Fibroblast of villous mesenchyme (primary cell): ENCODE measurements around the gene COX17. TPM values are rescaled to one million over a fixed set of nuclear protein-coding genes. Genes with fewer than 3 reads are reported as not detected.

Experiments
- DNase-seq: peaks from one replicate; pipeline ENCODE4 v3.0.0-alpha.2; 2010; ENCODE audit warnings: low read depth
- H3K4me3 ChIP-seq: 2 replicates; pipeline ENCODE4 v1.5.1; 2011; ENCODE audit warnings: low read depth, mild to moderate bottlenecking, low read length
- total RNA-seq: library from RNA; depleted of rRNA; stranded (reverse); fragments of >200 nt; gene quantifications from 2 replicates; pipeline ENCODE4 v1.2.3, GENCODE V29; 2012
- TF ChIP-seq, protein P1 (sequence below): IDR thresholded peaks from 2 replicates; pipeline ENCODE4 v1.5.1; 2012; ENCODE audit warnings: low read depth, mild to moderate bottlenecking, low read length; ENCODE audit not compliant: insufficient read depth

Gene COX17
- total RNA-seq, 1 donor, result 10.8 TPM

DNA sequence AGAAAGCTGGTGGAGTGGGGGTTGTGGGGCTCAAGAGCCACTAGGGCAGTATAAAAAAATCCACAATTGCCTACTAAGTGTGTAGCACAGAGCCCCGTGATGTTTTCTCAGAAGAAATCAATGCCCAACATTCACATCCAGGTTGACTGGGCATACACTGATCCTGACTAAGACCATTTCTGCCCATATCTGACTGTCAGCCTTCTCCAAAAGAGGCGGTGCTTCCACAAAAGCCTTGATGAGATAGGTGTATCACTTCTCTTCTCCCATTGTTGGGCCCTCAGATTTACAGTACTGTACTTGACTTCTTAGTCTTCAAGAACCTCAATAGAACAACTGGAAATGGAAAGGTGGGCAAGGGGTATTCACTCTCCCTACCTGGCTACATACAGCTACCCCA lies 18.2 kb downstream of the COX17 start:
- H3K4me3 ChIP-seq, result no peak overlapping the region
- DNase-seq, result no peak
- TF ChIP-seq, protein P1, sequence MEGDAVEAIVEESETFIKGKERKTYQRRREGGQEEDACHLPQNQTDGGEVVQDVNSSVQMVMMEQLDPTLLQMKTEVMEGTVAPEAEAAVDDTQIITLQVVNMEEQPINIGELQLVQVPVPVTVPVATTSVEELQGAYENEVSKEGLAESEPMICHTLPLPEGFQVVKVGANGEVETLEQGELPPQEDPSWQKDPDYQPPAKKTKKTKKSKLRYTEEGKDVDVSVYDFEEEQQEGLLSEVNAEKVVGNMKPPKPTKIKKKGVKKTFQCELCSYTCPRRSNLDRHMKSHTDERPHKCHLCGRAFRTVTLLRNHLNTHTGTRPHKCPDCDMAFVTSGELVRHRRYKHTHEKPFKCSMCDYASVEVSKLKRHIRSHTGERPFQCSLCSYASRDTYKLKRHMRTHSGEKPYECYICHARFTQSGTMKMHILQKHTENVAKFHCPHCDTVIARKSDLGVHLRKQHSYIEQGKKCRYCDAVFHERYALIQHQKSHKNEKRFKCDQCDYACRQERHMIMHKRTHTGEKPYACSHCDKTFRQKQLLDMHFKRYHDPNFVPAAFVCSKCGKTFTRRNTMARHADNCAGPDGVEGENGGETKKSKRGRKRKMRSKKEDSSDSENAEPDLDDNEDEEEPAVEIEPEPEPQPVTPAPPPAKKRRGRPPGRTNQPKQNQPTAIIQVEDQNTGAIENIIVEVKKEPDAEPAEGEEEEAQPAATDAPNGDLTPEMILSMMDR, result no peak

DNA sequence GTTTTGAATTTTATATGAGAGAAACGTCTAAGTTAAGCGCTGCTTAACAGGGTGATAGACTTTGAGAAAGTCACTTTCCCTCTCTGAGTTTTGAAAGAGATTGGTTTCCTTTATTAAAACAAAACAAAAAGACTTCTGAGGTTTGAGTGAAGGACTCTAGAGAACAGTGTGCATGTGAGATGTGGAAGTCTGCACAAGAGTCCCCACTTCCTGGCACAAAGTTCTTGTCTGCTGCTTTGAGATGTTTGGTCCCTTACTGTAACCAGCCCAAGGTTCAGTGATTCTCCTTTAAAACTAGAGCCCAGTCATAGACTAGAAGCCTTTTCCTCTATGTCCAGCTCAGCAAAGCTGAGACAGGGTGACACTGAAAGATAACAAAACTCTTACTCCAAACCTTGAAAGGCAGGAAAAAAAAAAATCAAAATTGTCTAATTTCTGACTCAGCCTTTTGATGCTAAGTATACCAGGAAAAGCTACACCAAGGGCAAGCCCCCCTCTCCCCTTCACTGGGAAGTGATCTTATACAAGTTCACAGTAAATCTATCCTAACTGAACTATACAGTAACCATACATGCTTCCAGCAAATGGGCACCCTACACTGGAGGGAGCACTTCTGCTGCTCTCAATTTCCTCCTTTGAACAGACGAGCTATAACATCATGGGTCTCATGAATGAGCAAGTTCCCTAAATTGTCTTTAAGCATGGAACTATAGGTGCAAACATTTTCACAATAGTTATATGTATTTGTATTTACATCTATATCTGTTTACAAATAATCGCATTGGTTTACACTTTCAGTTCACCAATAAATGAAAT lies 19.1 kb downstream of the COX17 start:
- DNase-seq, result no peak
- TF ChIP-seq, protein P1, result no peak

DNA sequence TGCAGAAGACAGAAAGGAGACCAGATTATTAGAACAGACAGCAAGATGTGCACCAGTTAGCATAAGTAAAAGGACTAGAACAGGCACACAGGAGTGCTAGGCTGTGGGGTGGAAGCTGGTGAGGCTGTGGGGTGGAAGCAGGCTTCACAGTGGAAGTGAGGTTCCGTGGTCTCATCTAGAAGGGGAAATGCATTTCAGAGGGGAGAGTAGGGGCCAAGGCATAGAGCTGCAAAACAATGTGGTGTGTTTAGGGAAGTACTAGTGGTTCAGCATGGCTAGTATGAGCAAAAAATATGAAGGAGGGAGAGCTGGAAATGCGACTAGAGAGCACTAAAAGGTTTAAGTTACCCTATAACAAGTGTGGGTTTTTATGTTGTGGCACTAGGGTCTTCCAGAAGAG lies 23.3 kb downstream of the COX17 start:
- no peak for DNase-seq
- H3K4me3 ChIP-seq, result no peak overlapping the region
- TF ChIP-seq, protein P1, result no peak

More for the DNA sequence above, 19.1 kb downstream of the COX17 start:
- no peak overlapping the region for H3K4me3 ChIP-seq

DNA sequence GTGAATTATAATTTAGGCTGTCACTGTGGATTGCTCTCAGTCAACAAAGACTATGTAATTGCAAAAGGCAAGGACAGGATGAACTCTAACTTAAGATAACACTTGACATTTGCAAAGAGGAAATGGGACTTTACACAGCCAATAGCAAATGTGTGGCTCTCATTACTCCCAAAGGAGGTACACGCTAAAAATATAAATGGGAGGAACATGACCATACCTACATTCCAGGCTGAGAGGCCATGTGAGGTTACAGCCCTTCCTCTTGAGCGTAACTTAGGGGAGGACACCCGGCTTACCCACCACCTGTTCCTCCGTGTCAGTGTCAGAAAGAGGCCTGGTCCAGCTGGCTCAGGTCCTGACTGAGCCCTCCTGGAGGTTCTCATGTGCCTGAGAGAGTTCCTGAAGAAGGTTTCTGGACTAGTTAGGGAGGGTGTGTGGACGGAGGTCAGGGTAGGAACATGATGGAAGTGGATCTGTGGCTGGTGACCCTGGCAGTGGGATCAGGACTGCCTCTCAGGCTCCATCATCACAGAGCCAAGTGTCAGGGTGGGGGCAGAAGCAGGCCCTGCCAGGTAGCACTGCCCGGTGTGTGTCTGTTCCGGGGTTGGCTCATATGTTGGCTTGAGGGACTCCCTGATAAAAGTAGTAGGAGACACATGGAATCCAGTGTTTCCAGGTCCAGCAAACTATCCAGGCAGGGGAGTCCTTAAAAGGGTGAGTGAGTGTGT lies 24.7 kb downstream of the COX17 start:
- H3K4me3 ChIP-seq, result no peak overlapping the region
- TF ChIP-seq, protein P1, result no peak
- no peak for DNase-seq

DNA sequence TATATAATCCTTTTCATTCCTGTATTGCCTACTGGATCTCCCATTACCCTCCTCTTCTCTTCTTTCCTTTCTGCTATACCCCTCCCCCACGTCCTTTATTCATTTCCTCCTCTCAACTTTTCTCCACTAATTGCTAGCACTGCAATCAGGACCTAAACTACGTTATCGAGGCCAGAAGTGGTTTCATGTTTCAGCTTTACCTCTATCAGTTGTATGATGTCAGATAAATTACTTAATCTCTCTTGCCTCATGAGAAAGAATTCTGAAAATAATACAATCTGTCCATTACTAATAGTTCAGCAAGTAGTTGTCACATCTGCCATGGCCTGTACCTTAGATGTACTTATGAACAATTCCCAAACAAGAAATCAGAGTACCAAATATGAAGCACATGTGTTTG lies 27.4 kb downstream of the COX17 start:
- H3K4me3 ChIP-seq, result no peak overlapping the region
- TF ChIP-seq, protein P1, result no peak
- no peak for DNase-seq

DNA sequence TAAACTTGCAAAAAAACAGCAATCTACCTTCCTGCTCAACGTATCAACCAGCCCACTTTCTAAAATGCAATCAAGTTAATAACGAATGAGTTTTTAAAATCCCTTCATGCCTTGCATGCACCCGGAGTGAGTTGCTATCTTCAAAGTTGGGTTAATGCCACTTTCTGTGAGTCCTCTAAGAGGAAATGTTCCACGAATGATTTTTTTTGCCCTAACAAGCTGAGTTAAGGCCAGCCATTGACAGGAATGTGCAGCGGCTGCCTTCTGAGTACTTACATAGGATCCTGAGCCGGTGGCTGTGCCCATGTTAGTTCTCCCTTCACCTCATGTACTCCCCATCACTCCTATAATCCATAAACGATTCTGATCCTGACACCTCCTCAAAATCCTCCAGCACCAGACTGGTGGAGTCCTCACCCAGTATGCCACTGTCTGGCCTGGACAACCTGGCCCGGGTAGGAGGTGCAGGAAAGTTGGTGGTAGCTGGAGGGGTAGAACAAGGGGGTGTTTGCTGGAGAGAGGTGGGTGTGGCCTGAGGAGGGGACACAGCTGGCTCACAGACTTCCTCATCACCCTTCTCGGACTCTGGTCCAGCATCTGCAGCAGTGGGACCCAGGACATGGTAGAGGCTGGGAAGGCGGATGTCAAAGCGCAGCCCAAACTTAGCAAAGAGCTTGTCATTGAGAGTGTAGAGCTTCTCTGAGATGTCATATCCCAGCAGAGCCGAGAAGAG lies 29.2 kb downstream of the COX17 start:
- DNase-seq, result no peak
- TF ChIP-seq, protein P1, result no peak

More for the DNA sequence above, 29.2 kb downstream of the COX17 start:
- no peak overlapping the region for H3K4me3 ChIP-seq
